Caco-2 (cell line): ENCODE results near the gene SORL1. TPM values are rescaled to one million over a fixed set of nuclear protein-coding genes. Genes with fewer than 3 reads are reported as not detected.
A peak's percentile ranks its signal among the peaks of the same experiment; 100 is the strongest.

ENCODE experiments used
- Bru-seq: library from RNA; stranded (reverse); fragments of 400-500 nt; gene quantifications from one replicate; lab custom pipeline; 2021; lab: Mats Ljungman, UMichigan
- BruChase-seq, 2 experiments: library from RNA; stranded (reverse); fragments of 400-500 nt; gene quantifications; one replicate each; lab custom pipeline; 2021; lab: Mats Ljungman, UMichigan
- BruUV-seq: library from RNA; stranded (reverse); fragments of 400-500 nt; replicated peaks from 2 replicates; lab custom pipeline; 2021; lab: Mats Ljungman, UMichigan
- CTCF ChIA-PET: fragments of 300-600 bp; sonication (Branson Sonifier 250); formaldehyde crosslinking; loops from one replicate; lab custom pipeline; 2022; ENCODE audit warnings: antibody characterized with exemption; lab: Charles Lee
- POLR2A ChIA-PET: fragments of 300-600 bp; sonication (Branson Sonifier 250); formaldehyde crosslinking; loops from one replicate; lab custom pipeline; 2022; ENCODE audit warnings: antibody characterized with exemption; lab: Charles Lee
- DNase-seq, 2 experiments: peaks; one replicate each; pipeline versions ENCODE4 v3.0.0 to v3.0.0-alpha.2; 2020 to 2022
- H3K27me3 ChIP-seq: replicated peaks from 2 replicates; pipeline ENCODE4 v1.6.0; 2011; ENCODE audit warnings: low read length; ENCODE audit not compliant: control insufficient read depth, insufficient read depth
- H3K36me3 ChIP-seq: 2 replicates; pipeline ENCODE4 v1.5.1; 2011; ENCODE audit warnings: low read length; ENCODE audit not compliant: control insufficient read depth, insufficient read depth
- H3K4me1 ChIP-seq: fragments of 250-450 bp; sonication (Bioruptor Pico); 2 replicates; pipeline ENCODE4 v1.5.1; 2020; ENCODE audit warnings: mild to moderate bottlenecking
- H3K4me3 ChIP-seq: 2 replicates; pipeline ENCODE4 v1.5.1; 2011; ENCODE audit warnings: low read depth, mild to moderate bottlenecking, control low read depth, low read length
- H3K9me3 ChIP-seq: fragments of 250-450 bp; sonication (Bioruptor Pico); 2 replicates; pipeline ENCODE4 v1.5.1; 2020; ENCODE audit warnings: mild to moderate bottlenecking, moderate library complexity
- H3K27ac Mint-ChIP-seq: one replicate; pipeline ENCODE4 v1.8.0; 2022; ENCODE audit warnings: mixed read lengths; ENCODE audit not compliant: unreplicated experiment
- H3K27me3 Mint-ChIP-seq: one replicate; pipeline ENCODE4 v1.8.0; 2022; ENCODE audit warnings: mixed read lengths; ENCODE audit not compliant: insufficient read depth, unreplicated experiment
- H3K36me3 Mint-ChIP-seq: one replicate; pipeline ENCODE4 v1.8.0; 2022; ENCODE audit warnings: mild to moderate bottlenecking, mixed read lengths; ENCODE audit not compliant: insufficient read depth, unreplicated experiment
- H3K4me1 Mint-ChIP-seq: one replicate; pipeline ENCODE4 v1.8.0; 2022; ENCODE audit warnings: low read depth, mixed read lengths; ENCODE audit not compliant: unreplicated experiment
- H3K4me3 Mint-ChIP-seq: one replicate; pipeline ENCODE4 v1.8.0; 2022; ENCODE audit warnings: mild to moderate bottlenecking, moderate library complexity, mixed read lengths; ENCODE audit not compliant: unreplicated experiment
- H3K9me3 Mint-ChIP-seq: one replicate; pipeline ENCODE4 v1.8.0; 2022; ENCODE audit warnings: mixed read lengths; ENCODE audit not compliant: unreplicated experiment
- CTCF ChIP-seq, 2 experiments: fragments of 200-600 bp in 1 of 2; IDR thresholded peaks; 1 replicate in 1 of 2; 2 replicates in 1 of 2; pipeline versions ENCODE4 v1.5.1 to v1.8.0; 2011 to 2022; ENCODE audit warnings: antibody characterized with exemption in 1 of 2, control low read depth in 1 of 2, inconsistent platforms in 1 of 2, low read depth in 1 of 2, low read length in 1 of 2, mild to moderate bottlenecking in 1 of 2, moderate library complexity in 1 of 2; ENCODE audit not compliant: insufficient read depth in 1 of 2, severe bottlenecking in 1 of 2, unreplicated experiment in 1 of 2
- intact Hi-C: fragments of 100-400 bp; cut with micrococcal nuclease; formaldehyde crosslinking; loops from one replicate; pipeline ENCODE4 v1.10.0; 2022; ENCODE audit not compliant: unreplicated experiment
- long read RNA-seq: library from polyadenylated mRNA; stranded (forward); transcript quantifications from one replicate; pipeline ENCODE4 v2.0.0, GENCODE V29; 2022
- total RNA-seq: library from RNA; stranded (reverse); gene quantifications from 2 replicates; pipeline ENCODE4 v1.2.3, GENCODE V29; 2022

SORL1 gene
- total RNA-seq (26.3 and 34.0 TPM in 2 replicates), Bru-seq, nascent RNA (percentile 71 among the genes with signal in this experiment), BruChase-seq, experiment 1, labeled RNA remaining after a 2-hour chase (percentile 64 among the genes with signal in this experiment), BruChase-seq, experiment 2, labeled RNA remaining after a 6-hour chase (percentile 69 among the genes with signal in this experiment)
- long read RNA-seq, full-length matches to known transcripts, result 6 of 32 reads
- long read RNA-seq, partial matches to known transcripts, result 10 of 32 reads
- long read RNA-seq, other reads (novel, unspliced or antisense), result 16 of 32 reads

- peak within 1 kb of the TSS; percentile 90 for H3K4me3 Mint-ChIP-seq
- peak within 1 kb of the TSS; percentile 47 for H3K4me3 ChIP-seq
- CTCF ChIA-PET, result interaction anchor here (0.7 to 2.0 kb wide), 6 partner anchors 13 to 205 kb away, joined by 3 to 10 read pairs (median 4); no protein-coding TSS in a partner anchor
Observed at GRCh38 chr11:121451986-121452608, at the start of gene SORL1. SORL1 (plus strand) TSS chr11:121452314; CDS start chr11:121452332, 18 bp downstream.

GRCh38 chr11:121405646-121406045 is 46.5 kb upstream of the SORL1 start:
- H3K27me3 ChIP-seq, result no peaks in the 10 kb centered on the region
- DNase-seq, result no peak
- Mint-ChIP-seq H3K36me3 (no peaks in the 10 kb centered on the region), H3K27me3 (peaks cover 3% of the 10 kb centered on the region), H3K4me3 (no peak overlapping the region), H3K27ac (no peak overlapping the region), H3K9me3 (peaks cover 6% of the 10 kb centered on the region), H3K4me1 (no peaks in the 10 kb centered on the region)
- H3K9me3 ChIP-seq, result 0 out of 2 replicates have a peak, but pooled peaks cover 13% of the 10 kb centered on the region
- intact Hi-C loops, result no loop called here
- H3K4me3 ChIP-seq, result no peak overlapping the region
- no TSS peak for BruUV-seq
- CTCF ChIA-PET, result interaction anchor here (0.7 kb wide), 1 partner anchor 269 kb away, joined by 3 read pairs; no protein-coding TSS in a partner anchor
- POLR2A ChIA-PET, result no interaction called here
- H3K4me1 ChIP-seq, result no peaks in the 10 kb centered on the region
- TF ChIP-seq CTCF (IDR thresholded peaks at IDR 0.05; ENCODE audit: insufficient read depth in 1 of 2, low read depth in 1 of 2, low read length in 1 of 2, severe bottlenecking in 1 of 2, unreplicated experiment in 1 of 2), result no peak
- H3K36me3 ChIP-seq, result no peaks in the 10 kb centered on the region

More at GRCh38 chr11:121451986-121452608, at the start of gene SORL1:
- DNase-seq, result peak; percentile 88 to 94
- H3K36me3 Mint-ChIP-seq, result no peaks in the 10 kb centered on the region
- H3K27ac Mint-ChIP-seq, result peak within 1 kb of the TSS; percentile 58
- peaks cover 28% of the 10 kb centered on the region for H3K4me1 Mint-ChIP-seq
- no peaks in the 10 kb centered on the region for H3K9me3 Mint-ChIP-seq
- H3K36me3 ChIP-seq, result no peaks in the 10 kb centered on the region
- intact Hi-C loops, result loop anchor here (1.0 to 5.0 kb wide), 8 partner anchors 14 to 195 kb away; no protein-coding TSS in a partner anchor
- no peaks in the 10 kb centered on the region for H3K9me3 ChIP-seq
- POLR2A ChIA-PET, result interaction anchor here (0.7 kb wide), 1 partner anchor 16 kb away, joined by 3 read pairs; no protein-coding TSS in a partner anchor
- no TSS peak for BruUV-seq
- peak; percentile 80 to 92 for TF ChIP-seq CTCF (IDR thresholded peaks at IDR 0.05; ENCODE audit: insufficient read depth in 1 of 2, low read depth in 1 of 2, low read length in 1 of 2, severe bottlenecking in 1 of 2, unreplicated experiment in 1 of 2)
- H3K27me3 ChIP-seq, result no peaks in the 10 kb centered on the region
- no peaks in the 10 kb centered on the region for H3K27me3 Mint-ChIP-seq
- peaks cover 30% of the 10 kb centered on the region for H3K4me1 ChIP-seq

- no peak overlapping the region for H3K4me3 Mint-ChIP-seq
- H3K4me3 ChIP-seq, result no peak overlapping the region
- intact Hi-C loops, result no loop called here
- H3K27ac Mint-ChIP-seq, result no peak overlapping the region
- no peaks in the 10 kb centered on the region for H3K27me3 ChIP-seq
- TF ChIP-seq CTCF (IDR thresholded peaks at IDR 0.05; ENCODE audit: insufficient read depth in 1 of 2, low read depth in 1 of 2, low read length in 1 of 2, severe bottlenecking in 1 of 2, unreplicated experiment in 1 of 2), result no peak
- no peaks in the 10 kb centered on the region for H3K4me1 Mint-ChIP-seq
- ChIA-PET POLR2A (no interaction called here), CTCF (no interaction called here)
- H3K36me3 ChIP-seq, result no peaks in the 10 kb centered on the region
- DNase-seq, result no peak
- H3K27me3 Mint-ChIP-seq, result peaks cover 3% of the 10 kb centered on the region
- no peaks in the 10 kb centered on the region for H3K4me1 ChIP-seq
- no peaks in the 10 kb centered on the region for H3K36me3 Mint-ChIP-seq
- peaks cover 6% of the 10 kb centered on the region for H3K9me3 Mint-ChIP-seq
- H3K9me3 ChIP-seq, result 0 out of 2 replicates have a peak, but pooled peaks cover 8% of the 10 kb centered on the region
- BruUV-seq, result no TSS peak
Observed at GRCh38 chr11:121406291-121406690, 45.8 kb upstream of the SORL1 start.
